T1000 (cell line): ENCODE results near the gene PLEKHJ1.

ENCODE experiments used
- DNase-seq: peaks from one replicate; lab custom pipeline; 2025; ENCODE audit warnings: mixed read lengths; lab: John Stamatoyannopoulos, UW

PLEKHJ1 gene

GRCh38 chr19:2269244-2270156 is 33.4 kb upstream of the PLEKHJ1 start:
- DNase-seq = peak; percentile 99

GRCh38 chr19:2268861-2269243 is 32.7 kb upstream of the PLEKHJ1 start:
- no peak for DNase-seq

DNA sequence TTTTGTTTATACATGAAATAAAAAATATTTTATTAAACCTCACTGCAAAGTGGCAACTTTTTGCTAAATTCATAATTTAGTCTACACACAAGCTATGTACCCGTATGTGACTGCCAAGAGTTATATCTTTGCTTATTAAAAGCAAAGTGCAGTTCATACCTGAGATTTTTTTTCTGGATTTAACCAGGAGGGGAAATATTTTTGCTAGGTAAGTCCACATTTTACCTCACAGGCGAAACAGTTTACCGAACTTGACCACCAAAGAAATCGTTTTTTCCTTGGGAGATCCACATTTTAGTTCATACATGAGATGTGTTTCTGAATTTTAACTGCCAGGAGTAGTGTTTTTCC is 32.3 kb upstream of the PLEKHJ1 start:
- no peak for DNase-seq

DNA sequence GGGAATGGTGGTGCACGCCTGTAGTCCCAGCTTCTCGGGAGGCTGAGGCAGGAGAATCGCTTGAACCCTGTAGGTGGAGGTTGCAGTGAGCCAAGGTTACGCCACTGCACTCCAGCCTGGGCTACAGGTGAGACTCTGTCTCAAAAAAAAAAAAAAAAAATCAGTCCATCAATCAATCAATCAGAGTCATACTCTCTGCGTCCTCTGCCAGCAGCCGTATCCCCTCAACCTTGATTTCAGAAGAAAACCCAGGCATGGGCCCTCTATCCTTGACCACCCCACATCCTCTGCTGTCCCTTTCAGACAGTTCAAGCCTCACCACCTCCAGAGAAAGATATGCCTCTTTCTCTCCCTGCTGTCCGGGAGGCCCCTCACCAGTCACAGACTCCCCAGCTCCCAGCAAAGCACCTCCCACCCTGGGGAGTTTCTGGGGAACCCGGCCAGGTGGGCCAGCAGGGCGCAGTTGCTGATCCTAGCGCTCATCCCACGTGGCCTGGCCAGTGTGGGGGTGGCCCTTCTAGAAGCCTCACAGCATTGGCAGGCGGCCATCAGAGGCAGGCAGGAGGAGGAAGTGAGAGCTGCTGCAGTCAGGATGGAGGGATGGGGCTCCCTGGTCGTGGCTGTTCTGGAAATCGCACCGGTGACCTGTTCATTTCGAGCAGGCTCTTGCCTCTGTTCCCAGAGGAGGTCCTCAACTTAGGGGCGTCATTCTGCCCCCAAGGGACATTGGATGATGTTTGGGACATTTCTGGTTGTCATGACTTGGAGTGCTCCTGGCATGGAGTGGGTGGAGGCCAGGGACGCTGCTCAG is 30.3 kb upstream of the PLEKHJ1 start:
- no peak for DNase-seq

GRCh38 chr19:2261438-2262172 is 25.5 kb upstream of the PLEKHJ1 start:
- no peak for DNase-seq

- no peak for DNase-seq
These were observed 24.2 kb upstream of the PLEKHJ1 start for GRCh38 chr19:2260341-2260805.

DNA sequence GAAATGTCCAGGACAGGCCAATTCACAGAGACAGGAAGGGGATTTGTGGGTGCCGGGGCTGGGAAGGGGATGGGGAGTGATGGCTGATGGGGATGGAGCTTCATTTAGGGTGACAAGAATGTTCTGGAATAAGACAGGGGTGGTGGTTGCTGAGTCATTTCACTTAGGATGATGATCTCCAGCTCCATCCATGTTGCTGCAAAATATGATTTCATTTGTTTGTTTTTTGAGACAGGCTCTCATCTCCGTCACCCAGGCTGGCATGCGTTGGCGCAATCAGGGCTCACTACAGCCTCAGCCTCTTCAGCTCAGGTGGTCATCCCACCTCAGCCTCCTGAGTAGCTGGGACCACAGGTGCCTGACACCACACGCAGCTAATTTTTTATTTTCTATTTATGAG is 23.2 kb upstream of the PLEKHJ1 start:
- no peak for DNase-seq

DNA sequence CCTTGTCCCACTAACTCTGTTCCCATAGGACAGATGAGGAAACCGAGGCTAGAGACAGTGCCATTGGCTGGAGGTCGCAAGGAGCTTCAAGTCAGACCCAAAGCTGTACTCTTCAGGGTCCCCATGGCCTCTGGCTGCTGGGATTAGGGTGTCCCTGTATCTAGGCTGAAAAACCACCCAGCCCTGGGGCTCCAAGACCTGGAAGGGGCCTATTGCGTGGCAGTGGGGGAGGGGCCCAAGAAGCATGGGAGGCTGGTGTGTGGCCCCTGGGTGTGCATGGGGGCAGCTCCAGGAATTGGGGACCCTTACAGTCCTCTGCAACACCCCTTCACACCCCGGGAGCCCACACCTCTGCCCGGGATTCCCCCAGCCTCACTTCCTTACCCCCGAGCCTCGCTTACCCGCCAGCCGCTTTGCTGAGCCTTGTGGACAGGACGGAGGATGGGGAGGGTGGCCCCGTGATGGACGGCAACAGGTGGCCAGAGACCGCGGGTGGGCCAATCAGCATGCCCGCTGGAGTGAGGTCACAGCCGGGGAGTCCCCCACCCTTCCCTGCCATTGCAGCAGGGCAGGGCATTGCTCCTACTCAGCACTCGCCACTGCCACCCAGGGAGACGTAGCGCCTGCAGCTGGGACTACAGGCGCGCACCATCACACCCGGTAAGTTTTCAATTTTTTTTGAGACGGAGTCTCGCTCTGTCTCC is 20.0 kb upstream of the PLEKHJ1 start, which contains the start of gene JSRP1:
Gene JSRP1 (minus strand): TSS at position 436 of the 704 bp plus-strand sequence. CDS start 1,103 bp downstream, outside the sequence.
- DNase-seq = no peak

GRCh38 chr19:2255112-2255845 is 19.1 kb upstream of the PLEKHJ1 start:
- DNase-seq = no peak

GRCh38 chr19:2254064-2254872 is 18.1 kb upstream of the PLEKHJ1 start:
- no peak for DNase-seq

GRCh38 chr19:2253106-2254063 is 17.3 kb upstream of the PLEKHJ1 start:
- no peak for DNase-seq

DNA sequence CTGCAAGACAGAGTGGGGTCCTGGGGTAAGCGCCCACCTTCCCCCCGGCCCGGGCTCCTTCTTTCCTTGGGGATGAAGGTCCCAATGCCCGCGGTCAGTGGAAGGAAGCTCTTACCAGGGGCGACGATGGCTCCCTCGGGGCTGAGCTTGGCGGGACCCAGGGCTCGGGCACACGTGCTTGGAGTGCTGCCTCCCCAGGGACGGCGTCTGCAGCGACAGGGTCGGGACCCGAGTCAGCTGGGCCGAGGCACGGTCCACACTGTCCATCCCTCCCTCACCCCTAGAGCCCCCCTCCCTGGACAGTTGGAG is 16.6 kb upstream of the PLEKHJ1 start:
- no peak for DNase-seq

GRCh38 chr19:2252055-2252796 is 16.1 kb upstream of the PLEKHJ1 start:
- no peak for DNase-seq

- DNase-seq = no peak
These were observed 15.3 kb upstream of the PLEKHJ1 start for GRCh38 chr19:2251106-2252054.

DNA sequence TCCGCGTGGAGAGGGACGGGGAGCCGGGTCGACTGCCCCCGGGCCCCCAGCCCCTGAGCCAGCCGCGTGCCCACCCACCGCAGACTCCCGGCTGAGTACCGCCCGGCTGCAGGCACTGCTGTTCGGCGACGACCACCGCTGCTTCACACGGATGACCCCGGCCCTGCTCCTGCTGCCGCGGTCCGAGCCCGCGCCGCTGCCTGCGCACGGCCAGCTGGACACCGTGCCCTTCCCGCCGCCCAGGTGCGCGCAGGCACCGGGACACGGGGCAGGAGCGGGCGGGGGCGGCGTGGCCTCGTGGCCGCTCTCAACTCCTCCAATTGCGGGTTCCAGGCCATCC is 14.6 kb upstream of the PLEKHJ1 start:
- DNase-seq = no peak

GRCh38 chr19:2249880-2250765 is 14.0 kb upstream of the PLEKHJ1 start:
- DNase-seq = no peak
